Kidney glomerular epithelial cell (primary cell): Measurements from ENCODE around the gene AIM2.
A peak's percentile ranks its signal among the peaks of the same experiment; 100 is the strongest.

Experiments used
- DNase-seq: peaks from one replicate; lab custom pipeline; 2025; lab: John Stamatoyannopoulos, UW

The AIM2 gene

GRCh38 chr1:159015440-159015909 is 61.1 kb downstream of the AIM2 start:
- peak; percentile 75 for DNase-seq

- no peak for DNase-seq
Observed at GRCh38 chr1:159014851-159015250, 61.7 kb downstream of the AIM2 start.

GRCh38 chr1:159014003-159014571 is 62.5 kb downstream of the AIM2 start:
- no peak for DNase-seq

GRCh38 chr1:159012495-159012894 is 64.1 kb downstream of the AIM2 start:
- DNase-seq = no peak
